ENCODE measurements around the gene FXR2. TPM values are rescaled to one million over a fixed set of nuclear protein-coding genes. Genes with fewer than 3 reads are reported as not detected.

The FXR2 gene
- total and polyA plus RNA-seq, 2 donors (not counting 3 experiments of a cell fraction or from before 2014, with no cell fraction given) = 40.1 to 48.9 TPM

DNA sequence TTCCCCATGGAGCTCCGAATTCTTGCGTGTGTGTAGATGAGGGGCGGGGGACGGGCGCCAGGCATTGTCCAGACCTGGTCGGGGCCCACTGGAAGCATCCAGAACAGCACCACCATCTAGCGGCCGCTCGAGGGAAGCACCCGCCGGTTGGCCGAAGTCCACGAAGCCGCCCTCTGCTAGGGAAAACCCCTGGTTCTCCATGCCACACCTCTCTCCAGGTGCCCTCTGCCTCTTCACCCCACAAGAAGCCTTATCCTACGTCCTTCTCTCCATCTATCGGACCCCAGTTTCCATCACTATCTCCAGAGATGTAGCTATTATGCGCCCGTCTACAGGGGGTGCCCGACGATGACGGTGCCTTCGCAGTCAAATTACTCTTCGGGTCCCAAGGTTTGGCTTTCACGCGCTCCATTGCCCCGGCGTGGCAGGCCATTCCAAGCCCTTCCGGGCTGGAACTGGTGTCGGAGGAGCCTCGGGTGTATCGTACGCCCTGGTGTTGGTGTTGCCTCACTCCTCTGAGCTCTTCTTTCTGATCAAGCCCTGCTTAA is 53.6 kb downstream of the FXR2 start:
- peak overlapping the region; percentile 60 for H3K27ac ChIP-seq (ENCODE audit: insufficient read depth, low read depth, low read length)
- ChIA-PET CTCF (interaction anchor here (0.5 to 6.7 kb wide), 60 partner anchors 9 to 515 kb away, joined by 3 to 314 read pairs (median 5); partner anchors contain the start of genes CD68, CHRNB1, FGF11 and MPDU1), POLR2A (interaction anchor here (0.7 to 1.1 kb wide), 4 partner anchors 47 to 239 kb away, joined by 3 to 14 read pairs (median 3); partner anchors contain the start of gene TMEM256)
- H3K4me2 ChIP-seq (ENCODE audit: insufficient read depth, low read length) = peak overlapping the region; percentile 86
- H3K9ac ChIP-seq (replicated peaks; ENCODE audit: extremely low read depth, insufficient read depth, low read length) = peak overlapping the region; percentile 67
- dilution Hi-C loops (cut with MboI; ENCODE audit: extremely low pct_ligation_motif_present, low sequenced_read_pairs) = no loop called here
- H4K20me1 ChIP-seq (replicated peaks; ENCODE audit: control insufficient read depth, extremely low read depth, insufficient read depth, low read length) = no peaks in the 10 kb centered on the region
- H2AFZ ChIP-seq (ENCODE audit: low read depth, low read length) = peak overlapping the region; percentile 83
- peaks cover 8 to 12% of the 10 kb centered on the region in 2 experiments for H3K36me3 ChIP-seq (ENCODE audit: control insufficient read depth in 2 of 2, extremely low read depth in 1 of 2, insufficient read depth in 2 of 2, low read length in 2 of 2)
- BruUV-seq (replicated peaks) = TSS peak; percentile 71
- no peaks in the 10 kb centered on the region for H3K27me3 ChIP-seq (ENCODE audit: control insufficient read depth in 2 of 2, insufficient read depth in 2 of 2, low read length in 2 of 2)
- intact Hi-C loops (cut with micrococcal nuclease) = loop anchor here (1.0 to 2.0 kb wide), 11 partner anchors 11 to 237 kb away; partner anchors contain the start of genes FXR2, PLSCR3, POLR2A and TMEM256
- TF ChIP-seq MYC (IDR thresholded peaks at IDR 0.05; ENCODE audit: low read depth, low read length) (no peak), POLR2AphosphoS5 (IDR thresholded peaks at IDR 0.05; ENCODE audit: insufficient read depth, low read depth, low read length) (peak; percentile 41), POLR2A (IDR thresholded peaks at IDR 0.05; ENCODE audit: low read depth, low read length) (no peak), GATA2 (IDR thresholded peaks at IDR 0.05; ENCODE audit: insufficient read depth, insufficient read length, low read depth, low read length) (no peak)
- TF ChIP-seq, protein P1, sequence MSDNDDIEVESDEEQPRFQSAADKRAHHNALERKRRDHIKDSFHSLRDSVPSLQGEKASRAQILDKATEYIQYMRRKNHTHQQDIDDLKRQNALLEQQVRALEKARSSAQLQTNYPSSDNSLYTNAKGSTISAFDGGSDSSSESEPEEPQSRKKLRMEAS (IDR thresholded peaks at IDR 0.05; ENCODE audit: insufficient read depth, insufficient read length) = no peak
- TF ChIP-seq, protein P2, sequence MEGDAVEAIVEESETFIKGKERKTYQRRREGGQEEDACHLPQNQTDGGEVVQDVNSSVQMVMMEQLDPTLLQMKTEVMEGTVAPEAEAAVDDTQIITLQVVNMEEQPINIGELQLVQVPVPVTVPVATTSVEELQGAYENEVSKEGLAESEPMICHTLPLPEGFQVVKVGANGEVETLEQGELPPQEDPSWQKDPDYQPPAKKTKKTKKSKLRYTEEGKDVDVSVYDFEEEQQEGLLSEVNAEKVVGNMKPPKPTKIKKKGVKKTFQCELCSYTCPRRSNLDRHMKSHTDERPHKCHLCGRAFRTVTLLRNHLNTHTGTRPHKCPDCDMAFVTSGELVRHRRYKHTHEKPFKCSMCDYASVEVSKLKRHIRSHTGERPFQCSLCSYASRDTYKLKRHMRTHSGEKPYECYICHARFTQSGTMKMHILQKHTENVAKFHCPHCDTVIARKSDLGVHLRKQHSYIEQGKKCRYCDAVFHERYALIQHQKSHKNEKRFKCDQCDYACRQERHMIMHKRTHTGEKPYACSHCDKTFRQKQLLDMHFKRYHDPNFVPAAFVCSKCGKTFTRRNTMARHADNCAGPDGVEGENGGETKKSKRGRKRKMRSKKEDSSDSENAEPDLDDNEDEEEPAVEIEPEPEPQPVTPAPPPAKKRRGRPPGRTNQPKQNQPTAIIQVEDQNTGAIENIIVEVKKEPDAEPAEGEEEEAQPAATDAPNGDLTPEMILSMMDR (IDR thresholded peaks at IDR 0.05; ENCODE audit: extremely low read depth in 1 of 2, insufficient read depth in 1 of 2, low read depth in 1 of 2, low read length in 2 of 2) = peak; percentile 82 to 96
- H3K9me1 ChIP-seq (replicated peaks; ENCODE audit: control insufficient read depth, extremely low read depth, insufficient read depth, low read length) = no peaks in the 10 kb centered on the region
- H3K79me2 ChIP-seq (ENCODE audit: control insufficient read depth, insufficient read depth, low read length) = peaks cover 39% of the 10 kb centered on the region
- H3K4me1 ChIP-seq (ENCODE audit: control insufficient read depth, extremely low read depth, insufficient read depth, low read length) = peaks cover 36% of the 10 kb centered on the region
- FAIRE-seq = peak; percentile 96
- DNase-seq (ENCODE audit: low read depth, low spot score) = peak; percentile 86
- H3K4me3 ChIP-seq (replicated peaks in 1 of 3; ENCODE audit: insufficient read depth in 1 of 3, low read depth in 1 of 3, low read length in 3 of 3) = peak overlapping the region; percentile 58 to 80 (median 62)
- no peaks in the 10 kb centered on the region for H3K9me3 ChIP-seq (replicated peaks; ENCODE audit: control insufficient read depth, insufficient read depth, low read length)

Data from endothelial cell of umbilical vein (primary cell).